ENCODE measurements around the gene ARV1.
"Not testable (repeated sequence)": the region's sequence is repeated elsewhere in the genome, so short reads cannot be mapped to it uniquely, and the experiment has no call there.

The ARV1 gene

GRCh38 chr1:231046730-231047395, 68.0 kb downstream of the ARV1 start:
- H3K27me3 ChIP-seq (ENCODE audit: control insufficient read depth in 5 of 5, insufficient read depth in 4 of 5, low read length in 5 of 5): no peaks in the 10 kb centered on the region
- H3K9ac ChIP-seq (ENCODE audit: low read length in 5 of 5): no peak overlapping the region
- H3K9me3 ChIP-seq (ENCODE audit: control insufficient read depth in 5 of 5, low read length in 5 of 5): peaks cover 2 to 8% (median 4%) of the 10 kb centered on the region in 5 donors
- H3K4me3 ChIP-seq (ENCODE audit: low read depth in 1 of 5, low read length in 5 of 5): no peak overlapping the region
- no peak overlapping the region for H3K27ac ChIP-seq (ENCODE audit: low read depth, low read length)
- no peaks in the 10 kb centered on the region for H3K4me1 ChIP-seq (ENCODE audit: control insufficient read depth in 5 of 5, insufficient read depth in 5 of 5, low read length in 5 of 5)
- no peaks in the 10 kb centered on the region for H3K36me3 ChIP-seq (ENCODE audit: control insufficient read depth in 5 of 5, insufficient read depth in 5 of 5, low read length in 5 of 5)

GRCh38 chr1:231047529-231047928, 68.6 kb downstream of the ARV1 start:
- H3K9ac ChIP-seq (ENCODE audit: low read length in 5 of 5); H3K4me3 ChIP-seq (ENCODE audit: low read depth in 1 of 5, low read length in 5 of 5); H3K36me3 ChIP-seq (ENCODE audit: control insufficient read depth in 5 of 5, insufficient read depth in 5 of 5, low read length in 5 of 5); H3K9me3 ChIP-seq (ENCODE audit: control insufficient read depth in 5 of 5, low read length in 5 of 5); H3K27me3 ChIP-seq (ENCODE audit: control insufficient read depth in 5 of 5, insufficient read depth in 4 of 5, low read length in 5 of 5); H3K4me1 ChIP-seq (ENCODE audit: control insufficient read depth in 5 of 5, insufficient read depth in 5 of 5, low read length in 5 of 5); H3K27ac ChIP-seq (ENCODE audit: low read depth, low read length): not testable (repeated sequence)

GRCh38 chr1:231048419-231048818, 69.5 kb downstream of the ARV1 start:
- not testable (repeated sequence) for H3K4me1 ChIP-seq (ENCODE audit: control insufficient read depth in 5 of 5, insufficient read depth in 5 of 5, low read length in 5 of 5); H3K27ac ChIP-seq (ENCODE audit: low read depth, low read length); H3K27me3 ChIP-seq (ENCODE audit: control insufficient read depth in 5 of 5, insufficient read depth in 4 of 5, low read length in 5 of 5); H3K4me3 ChIP-seq (ENCODE audit: low read depth in 1 of 5, low read length in 5 of 5); H3K9ac ChIP-seq (ENCODE audit: low read length in 5 of 5); H3K9me3 ChIP-seq (ENCODE audit: control insufficient read depth in 5 of 5, low read length in 5 of 5); H3K36me3 ChIP-seq (ENCODE audit: control insufficient read depth in 5 of 5, insufficient read depth in 5 of 5, low read length in 5 of 5)

GRCh38 chr1:231049121-231049979, 70.5 kb downstream of the ARV1 start:
- Histone ChIP-seq H3K27ac (ENCODE audit: low read depth, low read length) (no peak overlapping the region), H3K9me3 (ENCODE audit: control insufficient read depth in 5 of 5, low read length in 5 of 5) (peaks cover 2 to 8% (median 4%) of the 10 kb centered on the region in 5 donors), H3K27me3 (ENCODE audit: control insufficient read depth in 5 of 5, insufficient read depth in 4 of 5, low read length in 5 of 5) (no peaks in the 10 kb centered on the region), H3K4me1 (ENCODE audit: control insufficient read depth in 5 of 5, insufficient read depth in 5 of 5, low read length in 5 of 5) (peaks cover 0 to 18% (median 13%) of the 10 kb centered on the region in 5 donors), H3K36me3 (ENCODE audit: control insufficient read depth in 5 of 5, insufficient read depth in 5 of 5, low read length in 5 of 5) (no peaks in the 10 kb centered on the region), H3K9ac (ENCODE audit: low read length in 5 of 5) (no peak overlapping the region), H3K4me3 (ENCODE audit: low read depth in 1 of 5, low read length in 5 of 5) (no peak overlapping the region)
